Germinal center (tissue), 1 donor: ENCODE data around the gene TRPV3.

Experiments
- DNase-seq: peaks from one replicate; pipeline ENCODE4 v3.0.0; 2012; ENCODE audit warnings: mixed read lengths, low spot score

The TRPV3 gene

DNA sequence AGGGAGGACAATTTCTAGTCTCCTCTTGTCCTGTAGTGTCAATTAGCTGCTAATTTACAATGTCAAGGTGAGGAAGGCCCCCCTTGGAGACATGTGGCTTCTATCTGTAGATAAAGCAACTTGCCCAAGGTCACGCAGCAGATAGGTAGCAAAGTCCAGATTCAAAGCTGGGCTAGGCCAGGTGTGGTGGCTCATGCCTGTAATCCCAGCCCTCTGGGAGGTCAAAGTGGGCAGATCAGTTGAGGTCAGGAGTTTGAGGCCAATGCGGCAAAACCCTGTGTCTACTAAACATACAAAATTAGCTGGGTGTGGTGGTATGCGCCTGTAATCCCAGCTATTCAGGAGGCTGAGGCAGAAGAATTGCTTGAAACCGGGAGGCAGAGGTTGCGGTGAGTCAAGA lies 11.1 kb downstream of the TRPV3 start:
- no peak for DNase-seq

DNA sequence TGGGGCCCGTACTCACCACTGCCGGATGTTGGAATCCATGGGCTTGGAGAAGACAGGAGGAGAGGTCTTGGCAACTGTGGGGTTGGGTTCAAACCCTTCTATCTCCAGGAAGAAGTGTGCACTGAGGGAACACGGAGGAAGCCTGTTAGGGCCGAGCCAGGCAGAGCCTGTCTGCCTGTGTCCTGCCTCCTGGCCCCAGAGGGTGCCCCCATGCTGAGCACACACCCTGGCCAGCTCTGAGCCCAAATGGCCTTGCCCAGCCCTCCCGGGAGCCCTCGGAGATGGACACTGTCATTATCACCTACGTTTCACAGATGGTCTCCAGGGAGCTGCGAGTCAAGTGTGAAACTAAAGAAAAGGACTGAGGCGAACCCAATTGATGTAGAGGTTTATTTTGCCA lies 12.5 kb downstream of the TRPV3 start:
- DNase-seq: no peak

DNA sequence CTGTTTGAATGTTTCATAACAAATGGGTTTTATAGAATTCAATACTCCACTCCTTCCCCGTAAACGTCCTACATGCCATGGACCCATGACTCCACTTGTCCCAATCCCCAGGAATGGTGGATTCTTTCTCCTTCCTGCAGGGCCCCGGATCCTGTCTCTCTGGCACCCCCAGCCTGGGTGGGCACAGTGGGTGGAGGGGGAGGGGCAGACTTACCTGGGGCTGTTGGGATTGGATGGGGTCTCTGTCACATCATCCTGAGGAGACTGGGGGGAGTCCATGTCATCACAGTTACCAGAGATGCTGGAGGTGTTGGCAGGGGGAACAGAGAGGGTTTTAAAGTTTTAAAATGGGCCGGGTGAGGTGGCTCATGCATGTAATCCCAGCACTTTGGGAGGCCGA lies 13.2 kb downstream of the TRPV3 start:
- DNase-seq: no peak

DNA sequence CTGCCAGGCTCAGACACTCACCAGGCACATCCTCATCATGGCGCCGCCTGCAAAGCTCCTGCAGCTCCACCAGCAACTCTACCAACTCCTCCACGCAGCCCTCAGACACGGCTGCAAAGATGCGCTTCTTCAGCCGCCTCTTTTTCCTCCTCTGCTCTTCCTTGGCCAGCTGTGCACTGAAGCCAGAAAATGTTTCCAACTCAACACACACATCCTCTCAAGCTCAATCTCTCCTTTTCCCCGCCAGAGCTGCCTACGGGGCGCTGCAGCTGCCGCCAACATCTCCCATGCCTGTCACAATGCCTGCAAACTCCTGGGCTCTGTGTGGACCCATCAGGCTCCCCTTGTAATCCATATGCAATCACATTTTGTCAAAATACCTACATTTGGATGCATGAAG lies 14.2 kb downstream of the TRPV3 start:
- no peak for DNase-seq

DNA sequence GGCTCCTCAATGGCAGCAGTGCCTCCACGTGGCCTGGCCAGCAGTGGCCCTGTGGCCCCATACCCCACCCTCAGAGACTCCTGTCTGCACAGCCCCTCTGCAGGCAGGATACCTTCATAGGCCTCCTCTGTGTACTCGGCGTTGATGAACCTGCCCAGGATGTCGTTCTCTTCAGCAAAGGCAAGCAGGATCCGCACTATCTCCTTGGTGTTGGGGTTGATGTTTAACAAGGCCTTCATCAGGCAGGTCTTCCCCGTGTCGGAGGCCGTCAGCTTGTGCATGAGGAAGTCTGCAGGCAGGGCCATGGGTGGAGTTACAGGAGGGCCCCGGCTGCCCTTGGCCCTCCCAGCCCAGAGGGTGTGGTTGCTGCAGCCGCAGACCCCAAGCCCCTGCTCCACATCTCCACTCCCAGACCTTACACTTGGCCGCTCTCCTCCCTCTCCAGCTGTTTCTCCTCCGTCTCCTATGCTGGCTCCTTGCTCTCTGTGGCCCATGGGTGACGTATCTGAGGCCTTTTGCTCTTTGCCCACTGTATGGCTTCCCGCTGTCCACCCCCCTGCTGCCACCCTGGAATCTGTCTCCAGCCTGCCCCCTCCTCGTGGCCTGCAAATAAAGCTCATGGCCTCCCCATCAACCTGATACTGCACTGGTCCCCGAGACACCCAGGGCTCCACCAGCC lies 15.1 kb downstream of the TRPV3 start:
- DNase-seq: no peak

DNA sequence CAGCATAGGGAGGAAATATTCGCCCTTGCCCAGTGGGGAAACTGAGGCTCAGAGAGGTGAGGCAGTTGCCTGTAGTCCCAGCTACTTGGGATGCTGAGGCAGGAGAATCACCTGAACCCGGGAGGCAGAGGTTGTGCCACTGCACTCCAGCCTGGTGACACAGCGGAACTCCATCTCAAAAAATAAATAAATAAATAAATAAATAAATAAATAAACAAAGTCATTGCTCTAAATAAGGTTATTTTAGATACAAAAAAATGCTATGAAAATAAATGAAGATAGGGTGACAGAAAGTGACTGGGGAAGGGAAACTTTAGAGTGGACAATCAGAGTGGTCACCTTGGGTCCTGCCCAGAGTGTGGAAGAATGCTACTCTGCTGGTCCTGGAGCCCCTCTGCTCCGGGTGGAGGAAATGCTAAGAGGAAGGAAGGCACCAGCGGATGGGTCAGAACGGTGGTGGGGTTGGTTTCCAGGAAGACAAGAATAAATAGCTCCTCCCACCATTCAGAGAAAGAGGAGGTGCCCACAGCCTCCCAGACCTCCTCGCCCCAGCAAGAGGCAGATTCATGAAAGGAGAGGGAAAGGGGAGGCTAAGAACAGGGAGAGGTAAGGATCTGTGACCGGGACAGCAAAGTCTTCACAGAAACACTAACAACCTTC lies 17.6 kb downstream of the TRPV3 start:
- no peak for DNase-seq

DNA sequence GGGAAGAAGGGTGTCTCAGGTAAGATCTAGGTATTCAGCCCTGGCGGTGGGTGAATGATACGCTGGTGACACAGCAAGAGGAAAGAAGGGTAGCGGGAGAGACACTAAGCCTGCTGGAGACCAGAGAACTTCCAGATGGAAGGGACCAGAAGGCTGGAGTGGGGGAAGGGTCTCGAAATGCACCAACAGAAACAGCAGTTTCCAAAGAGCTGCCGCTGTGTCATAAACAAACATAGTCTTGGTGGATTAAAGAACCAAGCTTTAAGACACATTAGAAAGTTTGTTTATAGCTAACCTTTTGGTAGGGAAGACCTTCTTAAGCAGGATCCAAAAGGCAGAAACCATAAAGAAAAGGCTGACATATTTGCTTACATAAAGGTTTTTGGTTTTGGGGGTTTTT lies 20.9 kb downstream of the TRPV3 start:
- DNase-seq: no peak

DNA sequence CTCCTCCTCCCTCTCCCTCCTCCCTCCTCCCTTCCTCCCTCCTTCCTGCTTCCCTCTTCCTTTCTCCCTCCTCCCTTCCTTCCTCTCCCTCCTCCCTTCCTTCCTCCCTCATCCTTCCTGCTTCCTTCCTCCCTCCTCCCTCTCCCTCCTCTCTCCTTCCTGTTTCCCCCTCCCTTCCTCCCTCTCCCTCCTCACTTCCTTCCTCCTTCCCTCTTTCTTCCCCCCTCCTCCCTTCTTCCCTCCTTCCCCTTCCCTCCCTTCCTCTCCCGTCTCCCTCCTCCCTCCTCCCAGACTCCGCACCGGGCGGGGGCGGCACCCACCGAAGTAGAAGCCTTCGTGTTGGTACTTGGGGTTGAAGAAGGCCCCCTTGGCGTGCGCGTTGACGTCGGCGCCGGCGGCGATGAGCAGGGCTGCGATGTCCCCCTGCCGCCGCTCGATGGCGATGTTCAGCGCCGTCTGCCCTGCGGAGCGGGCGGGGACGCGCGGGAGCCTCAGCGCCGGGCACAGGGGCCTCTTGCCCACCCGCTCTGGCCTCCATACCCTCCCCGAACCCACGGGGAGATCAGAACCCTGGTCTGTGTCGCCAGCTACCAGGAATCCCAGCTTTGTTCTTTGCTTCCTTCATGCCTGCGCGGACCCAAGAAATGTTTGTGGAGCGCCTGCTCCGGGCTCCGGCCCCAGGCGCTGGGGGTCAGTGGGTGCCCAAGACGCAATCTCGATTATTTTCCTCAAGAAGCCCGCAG lies 22.2 kb downstream of the TRPV3 start:
- peak; percentile 84 for DNase-seq

DNA sequence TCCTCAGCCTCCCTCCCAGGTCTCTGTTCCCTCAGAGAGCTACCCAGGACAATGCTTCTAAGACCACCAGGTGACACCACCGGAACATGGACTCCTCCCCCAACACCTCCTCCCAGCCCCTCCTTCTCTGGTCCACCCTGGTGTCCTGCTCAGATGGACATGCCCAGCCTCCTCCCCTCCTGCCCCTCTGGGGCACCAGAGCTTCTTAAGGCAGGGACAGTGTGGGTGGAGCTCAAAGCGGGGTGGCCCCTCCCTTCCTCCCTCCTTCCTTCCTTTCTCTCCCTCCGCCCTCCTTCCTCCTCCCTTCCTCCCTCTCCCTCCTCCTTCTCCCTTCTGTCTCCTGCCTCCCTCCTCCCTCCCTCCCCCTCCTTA lies 22.7 kb downstream of the TRPV3 start:
- DNase-seq: peak; percentile 32

DNA sequence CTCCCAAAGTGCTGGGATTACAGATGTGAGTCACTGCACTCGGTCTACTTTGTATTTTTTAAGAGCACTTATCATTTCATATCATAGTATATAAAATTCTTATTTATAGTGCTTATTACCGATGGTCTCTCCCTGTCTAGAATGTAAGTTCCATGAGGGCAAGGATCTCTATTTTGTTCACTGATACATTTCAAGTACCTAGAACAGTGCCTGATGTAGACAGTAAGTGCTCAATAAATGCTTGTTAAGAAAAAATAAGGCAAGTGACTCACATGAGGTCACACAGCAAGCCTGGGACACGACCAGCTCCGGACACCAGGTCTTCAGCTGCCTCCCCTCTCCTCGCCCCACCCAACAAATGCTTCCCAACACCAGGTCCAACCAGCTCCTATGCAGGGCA lies 23.9 kb downstream of the TRPV3 start:
- no peak for DNase-seq

DNA sequence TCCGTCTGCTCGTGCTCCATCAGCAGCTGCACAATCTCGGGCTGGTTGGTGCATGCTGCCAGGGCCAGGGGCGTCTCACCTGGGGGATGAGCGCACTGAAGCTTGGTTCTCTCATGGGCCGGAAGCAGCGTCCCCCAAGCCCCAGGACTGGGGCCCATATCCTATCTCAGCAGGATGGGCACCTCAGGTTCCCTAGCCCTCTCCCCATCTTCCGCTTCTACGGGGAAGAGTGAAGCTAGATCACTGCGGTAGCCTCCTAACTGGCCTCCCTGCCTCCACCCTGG lies 24.8 kb downstream of the TRPV3 start:
- no peak for DNase-seq

DNA sequence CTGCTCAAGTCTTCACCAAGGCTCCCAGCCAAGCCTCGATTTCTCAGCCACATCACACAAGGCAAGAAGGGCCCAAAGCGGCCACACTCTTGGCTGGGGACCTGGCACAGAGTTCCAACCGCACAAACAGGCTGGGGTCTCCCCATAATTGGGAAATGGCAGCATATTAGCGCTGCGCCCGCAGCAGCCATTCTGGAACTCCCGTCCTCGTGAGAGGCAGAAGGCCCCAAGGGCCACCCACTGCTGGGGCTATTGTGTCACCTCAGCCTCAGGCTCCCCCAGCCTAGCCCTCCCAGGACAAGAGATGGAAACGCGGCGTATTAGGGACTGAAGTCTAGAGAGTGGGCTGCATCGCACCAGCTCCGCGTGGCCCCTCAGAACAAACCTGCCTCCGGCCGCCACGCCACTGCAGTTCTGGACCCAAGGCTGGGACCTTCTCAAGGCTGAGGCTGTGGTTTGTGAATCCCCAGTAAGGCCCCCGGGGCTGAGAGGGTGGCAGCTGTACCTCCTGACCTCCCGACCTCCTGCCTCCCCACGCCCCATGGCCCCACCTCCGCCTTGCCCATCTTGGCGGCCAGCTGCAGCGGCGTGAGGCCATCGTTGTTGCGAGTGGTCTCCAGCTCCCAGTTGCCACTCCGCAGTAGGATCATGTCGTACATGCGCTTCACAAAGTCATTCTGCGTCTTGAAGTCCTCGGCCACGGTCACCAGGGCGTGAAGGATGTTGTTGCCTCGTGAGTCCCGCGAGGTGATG lies 25.3 kb downstream of the TRPV3 start:
- DNase-seq: no peak

DNA sequence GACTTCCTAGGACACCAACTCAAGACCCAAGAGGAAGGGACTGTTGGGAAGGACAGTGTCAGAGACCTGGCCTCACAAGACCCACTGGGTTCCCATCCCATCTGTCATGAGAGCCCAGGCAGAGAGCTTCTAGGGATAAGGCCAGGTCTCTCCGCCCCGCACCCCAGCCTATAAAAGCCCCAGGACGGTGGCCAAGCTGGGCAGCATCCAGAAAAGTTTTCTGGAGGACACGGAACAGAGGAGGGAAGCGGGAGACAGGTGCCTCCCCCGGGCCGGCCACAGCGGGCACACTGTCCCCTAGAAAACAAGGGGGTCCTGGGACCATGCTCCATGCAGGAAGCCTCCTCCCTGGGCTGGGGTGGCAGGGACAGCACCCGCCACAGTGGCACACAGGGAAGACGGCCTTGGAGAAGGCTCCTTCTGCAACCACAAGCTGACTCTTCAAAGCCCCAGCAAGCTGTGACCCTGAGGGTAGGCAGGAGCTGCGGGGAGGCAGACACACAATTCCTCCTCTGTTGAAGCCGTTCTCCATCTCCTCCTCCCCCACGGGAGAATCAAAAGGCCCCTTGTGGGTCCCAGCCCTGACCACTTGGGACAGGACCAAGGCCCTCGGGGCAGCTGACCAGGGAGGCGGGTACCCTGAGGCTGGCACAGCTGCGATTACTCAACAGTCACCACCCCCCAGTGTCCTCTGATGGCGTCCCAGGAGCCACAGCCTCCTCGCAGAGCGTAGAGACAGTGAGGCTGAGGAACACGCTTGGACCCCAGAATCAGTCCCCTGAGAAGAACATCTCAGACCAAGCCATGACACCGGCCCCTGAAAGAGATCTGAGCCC lies 26.1 kb downstream of the TRPV3 start:
- no peak for DNase-seq

DNA sequence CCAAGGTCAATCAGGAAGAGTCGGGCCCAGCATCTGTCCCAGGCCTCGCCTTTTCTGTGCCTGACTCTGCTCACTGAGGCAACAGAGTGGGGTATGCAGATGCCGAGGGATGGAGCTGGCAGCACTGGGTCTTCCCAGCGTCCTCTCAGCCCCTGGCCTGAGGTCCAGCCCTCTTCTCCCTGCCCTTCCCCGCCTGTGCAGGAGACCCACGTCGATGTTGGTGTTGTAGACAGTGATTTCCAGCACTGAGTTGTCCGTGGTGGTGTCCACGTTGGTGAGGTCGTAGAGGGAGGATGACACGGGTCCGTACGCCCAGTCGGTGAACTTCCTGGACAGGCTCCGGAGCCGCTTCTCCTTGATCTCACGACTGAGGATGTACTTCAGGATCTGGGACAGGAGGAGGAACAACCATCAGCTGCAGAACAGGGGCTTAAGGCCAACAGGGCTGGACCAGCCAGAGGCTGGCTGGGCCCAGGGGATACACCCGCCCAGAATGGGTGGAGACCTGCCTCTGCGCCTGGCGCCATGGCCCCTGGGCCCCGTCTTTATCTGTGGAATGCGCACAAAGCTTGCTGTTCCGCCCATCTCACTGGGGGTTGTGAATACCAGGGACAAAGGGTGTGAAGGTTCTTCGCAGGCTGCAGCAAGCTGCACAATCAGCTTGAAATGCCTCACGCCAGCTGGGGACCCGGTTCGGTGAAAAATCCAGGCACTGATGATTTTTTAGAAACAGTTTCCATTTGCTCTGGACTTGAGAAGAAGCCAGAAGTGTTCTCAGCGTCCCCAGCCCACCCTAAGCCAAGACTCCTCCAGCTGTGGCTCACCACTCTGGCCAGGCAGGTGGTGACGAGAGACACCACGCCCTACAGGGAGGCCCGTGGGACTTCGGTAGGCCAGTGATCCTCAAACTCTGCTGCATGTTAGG lies 27.5 kb downstream of the TRPV3 start:
- no peak for DNase-seq

DNA sequence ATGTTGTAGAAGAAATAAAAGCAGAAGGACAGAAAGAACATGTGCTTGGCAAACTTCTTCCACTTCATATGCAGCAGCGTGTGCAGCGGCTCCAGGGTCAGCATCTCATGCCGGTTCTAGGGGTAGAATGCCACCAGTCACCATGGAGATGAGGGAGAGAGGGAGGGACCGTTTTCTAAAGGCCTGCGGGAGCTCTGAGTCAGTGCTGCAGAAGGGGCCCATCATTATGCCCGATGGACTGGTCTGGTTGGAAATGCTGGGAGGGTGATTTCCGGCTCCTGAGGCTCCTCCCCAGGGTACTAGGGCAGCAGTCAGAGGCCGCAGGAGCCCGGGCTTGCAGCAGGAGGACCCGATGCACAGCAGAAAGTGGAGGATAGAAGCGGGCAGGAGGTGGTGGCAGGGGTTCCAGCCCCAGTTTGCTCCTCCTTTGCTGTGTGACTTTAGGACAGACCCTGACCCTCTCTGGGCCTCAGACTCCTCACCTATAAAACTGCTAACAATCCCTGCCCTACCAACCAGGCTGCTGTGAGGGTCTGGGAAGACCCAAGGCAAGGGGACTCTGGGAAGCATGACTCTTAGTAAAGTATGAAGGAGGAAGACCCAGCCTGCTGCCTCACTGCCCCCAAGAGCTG lies 28.6 kb downstream of the TRPV3 start:
- DNase-seq: no peak

DNA sequence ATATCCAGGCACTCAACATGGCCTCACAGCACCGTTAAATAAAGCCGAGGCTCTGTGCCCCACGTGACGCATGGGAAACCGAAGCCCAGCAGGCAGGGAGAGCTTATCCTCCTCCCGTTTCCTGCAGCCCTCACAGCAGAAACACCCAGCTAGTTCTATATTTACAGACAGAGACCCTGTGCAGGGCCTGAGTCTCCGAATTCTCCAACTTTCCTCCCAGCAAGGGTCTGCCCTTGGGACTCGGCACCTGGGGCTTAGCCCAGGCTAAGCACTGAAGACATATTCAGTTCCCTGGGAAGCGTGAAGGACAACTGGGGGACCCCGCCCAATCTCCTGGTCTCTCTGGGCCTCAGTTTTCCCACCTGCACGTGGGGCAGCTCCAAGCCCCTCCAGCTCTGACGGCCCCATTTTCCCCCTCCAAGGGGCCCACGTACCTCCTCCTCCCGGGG lies 29.2 kb downstream of the TRPV3 start:
- DNase-seq: no peak

DNA sequence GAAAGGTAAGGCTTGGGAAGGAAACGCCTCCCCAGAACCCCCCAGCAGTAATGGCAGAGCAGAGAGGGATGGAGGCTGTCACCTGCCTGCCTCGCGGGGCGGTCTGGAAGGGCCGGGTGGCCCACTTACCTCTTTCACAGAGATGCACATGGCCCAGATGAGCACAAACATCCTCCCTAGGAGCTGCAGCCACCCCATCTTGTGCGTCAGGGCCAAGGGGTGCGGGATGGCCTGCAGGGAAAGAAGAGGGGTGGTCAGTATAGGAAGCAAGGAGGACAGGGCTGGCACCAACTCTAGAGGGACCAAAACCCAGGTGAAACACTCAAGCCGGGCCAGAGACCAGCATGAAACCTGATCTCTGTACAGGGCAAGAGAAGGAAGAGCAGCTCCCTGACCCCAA lies 29.7 kb downstream of the TRPV3 start:
- no peak for DNase-seq

DNA sequence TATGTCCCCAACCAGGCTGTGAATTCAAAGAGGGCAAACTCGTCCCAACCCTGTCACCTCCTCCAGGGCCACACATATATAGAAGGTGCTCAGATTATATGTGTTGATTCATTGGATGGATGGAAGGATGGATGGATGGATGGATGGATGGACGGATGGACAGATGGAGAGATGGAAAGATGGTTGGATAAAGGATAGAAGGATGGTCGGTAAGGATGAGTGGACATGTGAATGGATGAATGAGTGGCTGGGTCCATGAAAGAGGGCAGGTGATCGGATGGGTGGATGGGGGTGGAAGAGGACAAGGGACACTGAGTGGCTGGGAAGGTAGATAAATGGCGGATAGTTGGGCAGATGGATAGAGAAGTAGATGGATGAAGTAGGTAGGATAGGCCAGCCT lies 30.1 kb downstream of the TRPV3 start:
- no peak for DNase-seq

DNA sequence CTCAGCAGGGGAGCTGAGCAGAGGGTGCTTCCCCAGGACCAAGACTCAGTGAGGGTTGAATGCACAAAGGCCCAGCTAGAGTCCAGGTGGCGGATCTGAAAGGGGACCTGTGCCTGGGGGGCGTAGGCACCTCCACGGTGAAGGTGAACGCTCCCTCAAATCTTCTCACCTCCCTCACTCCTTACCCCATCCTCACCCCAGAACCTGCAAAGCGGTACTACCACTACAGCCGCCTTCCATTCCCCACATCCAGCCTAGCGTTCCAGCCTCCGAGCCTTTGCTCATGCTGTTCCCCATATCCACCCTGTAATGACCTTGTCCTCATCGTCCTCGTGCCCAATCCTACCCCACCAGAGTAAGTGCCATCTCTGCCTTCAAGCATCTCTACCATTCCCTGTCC lies 30.6 kb downstream of the TRPV3 start:
- no peak for DNase-seq

DNA sequence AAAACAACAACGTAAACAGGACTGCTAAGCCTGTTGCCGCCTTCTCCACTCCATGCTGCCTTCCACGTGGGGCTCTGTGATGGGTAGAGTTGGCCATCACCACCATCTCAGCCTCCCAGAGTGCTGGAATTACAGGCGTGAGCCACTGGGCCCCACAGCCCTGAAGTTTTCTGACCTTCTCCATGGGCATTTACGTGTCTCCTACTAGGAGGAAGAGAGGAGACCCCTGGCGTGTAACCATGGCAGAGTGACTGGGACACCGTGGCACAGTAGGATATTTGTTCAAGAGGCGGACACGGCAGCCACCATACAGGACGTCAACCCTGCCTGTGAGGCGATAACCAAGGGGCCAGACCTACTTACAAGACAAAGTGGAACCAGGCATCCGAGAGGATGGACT lies 31.1 kb downstream of the TRPV3 start:
- DNase-seq: no peak
